Hematopoietic multipotent progenitor cell treated with erythropoietin and hydrocortisone succinate and interleukin-3 and kit ligand, for 8 days (in vitro differentiated cells): ENCODE data around the gene CROCC2.
A peak's percentile ranks its signal among the peaks of the same experiment; 100 is the strongest.

Experiments
- DNase-seq: peaks from one replicate; pipeline ENCODE4 v3.0.0-alpha.2; 2015

Gene CROCC2

DNA sequence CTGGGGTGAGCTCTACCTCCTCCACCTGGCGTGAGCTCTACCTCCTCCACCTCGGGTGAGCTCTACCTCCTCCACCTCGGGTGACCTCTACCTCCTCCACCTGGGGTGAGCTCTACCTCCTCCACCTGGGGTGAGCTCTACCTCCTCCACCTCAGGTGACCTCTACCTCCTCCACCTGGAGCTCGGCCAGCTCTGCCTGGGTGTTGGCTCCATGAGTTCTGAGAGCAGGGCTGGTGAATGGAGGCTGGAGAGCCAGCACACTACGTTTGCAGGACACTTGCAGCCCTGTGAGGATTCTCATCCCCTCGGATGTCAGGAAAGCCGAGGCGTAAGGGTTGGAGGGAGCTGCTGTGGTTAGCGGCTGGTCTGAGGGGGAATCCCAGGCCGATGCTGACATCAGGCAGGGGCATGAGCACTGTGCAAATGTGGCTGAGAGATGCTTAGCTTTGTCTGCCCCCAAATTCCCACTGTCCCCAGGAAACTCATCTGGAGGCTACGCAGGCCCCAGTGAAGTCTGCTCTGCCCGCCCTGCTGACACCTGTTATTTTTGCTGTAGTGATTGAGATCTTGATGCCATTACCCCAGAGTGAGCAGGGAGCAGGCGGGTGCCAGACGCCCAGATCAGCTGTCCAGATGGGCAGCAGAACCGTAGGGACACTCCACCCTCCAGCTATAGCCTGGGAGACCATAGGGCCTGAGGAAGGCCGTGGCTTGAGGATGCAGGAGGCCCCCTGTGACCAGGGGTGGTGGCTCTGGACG lies 3.3 kb downstream of the CROCC2 start:
- DNase-seq, result no peak

GRCh38 chr2:240911641-240912265 lies 5.6 kb downstream of the CROCC2 start:
- no peak for DNase-seq

DNA sequence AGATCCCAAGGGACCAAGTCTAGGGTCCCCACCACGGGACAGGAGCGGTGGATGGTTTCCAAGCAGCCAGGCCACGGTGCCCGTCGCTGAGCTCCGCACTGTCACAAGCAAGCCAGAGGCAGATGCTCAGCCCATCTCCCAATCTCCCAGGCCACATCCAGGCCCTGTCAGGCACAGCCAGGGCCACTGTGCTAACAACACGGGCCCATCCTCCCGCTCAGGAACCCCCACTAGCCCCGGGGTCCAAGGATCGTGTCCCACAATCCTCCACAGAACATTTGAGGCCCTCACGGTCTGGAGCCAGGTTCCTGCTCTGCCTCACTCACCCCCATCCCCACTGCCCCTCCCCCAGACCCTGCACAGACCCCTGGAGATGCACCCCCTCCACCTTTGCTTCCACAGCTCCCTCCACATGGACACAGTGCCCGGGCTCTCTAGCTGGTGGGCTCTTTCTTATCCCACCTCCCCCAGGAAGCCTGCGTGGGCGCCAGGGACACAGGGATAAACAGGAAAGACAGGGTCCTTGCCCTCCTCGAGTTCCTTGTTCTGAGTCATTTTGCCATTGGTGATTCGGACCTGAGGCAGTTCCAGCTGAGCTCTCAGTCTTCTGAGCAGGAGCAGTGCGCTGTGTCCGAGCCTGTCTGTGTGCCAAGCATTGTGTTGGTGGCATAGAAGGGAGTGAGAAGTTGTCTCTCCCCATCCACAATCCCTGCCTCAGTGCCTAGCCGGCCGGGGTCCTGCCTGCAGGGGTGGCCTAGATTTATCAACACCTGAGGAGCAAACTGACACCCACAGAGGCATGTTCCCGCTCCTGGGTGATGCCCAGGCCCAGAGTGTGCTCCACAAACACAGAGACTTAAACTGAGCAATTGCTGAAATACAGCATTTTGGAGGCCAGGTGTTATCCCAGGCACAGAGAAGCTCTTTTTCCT lies 7.0 kb downstream of the CROCC2 start:
- DNase-seq, result no peak

GRCh38 chr2:240913810-240914644 lies 7.9 kb downstream of the CROCC2 start:
- peak; percentile 6 for DNase-seq

- no peak for DNase-seq
These were observed 8.7 kb downstream of the CROCC2 start for GRCh38 chr2:240914645-240915525.

DNA sequence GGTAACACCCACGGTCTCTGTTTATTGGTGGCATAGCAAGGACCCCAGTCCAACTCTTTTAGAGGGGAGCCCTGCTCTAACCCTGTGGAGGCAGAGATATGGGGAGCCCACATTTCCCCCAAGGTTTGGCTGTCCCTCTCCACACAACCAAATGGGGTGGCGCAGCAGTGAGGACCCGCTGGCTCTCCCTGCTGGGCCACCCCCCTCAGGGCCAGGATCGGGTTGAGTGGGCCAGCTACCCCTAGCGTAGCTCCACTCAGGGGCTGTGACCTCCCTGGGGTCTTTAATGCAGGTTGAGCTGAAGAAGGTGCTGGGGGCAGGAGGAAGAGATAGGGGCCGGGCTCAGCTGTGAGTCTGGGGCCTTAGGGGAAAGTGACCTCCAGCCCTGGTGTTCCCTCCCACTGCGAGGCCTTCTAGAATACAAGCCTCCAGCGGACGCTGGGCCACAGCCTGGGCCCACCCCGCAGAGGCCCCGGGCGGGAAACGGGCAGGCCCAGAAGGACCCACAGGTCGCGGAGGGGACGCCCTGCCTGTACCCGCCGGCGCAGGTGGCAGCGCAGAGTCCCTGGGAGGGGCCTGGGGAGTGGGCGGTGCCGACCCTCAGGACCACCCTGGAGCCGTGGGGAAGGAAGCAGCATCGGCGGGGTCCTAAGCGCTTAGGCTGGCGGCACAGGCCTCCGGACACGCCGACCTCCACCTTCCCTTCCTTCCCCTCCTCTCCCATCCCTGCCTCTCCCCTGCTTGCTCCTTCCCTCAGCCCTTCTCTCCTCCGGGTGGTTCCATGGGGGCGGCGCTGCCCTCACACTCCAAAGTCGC lies 9.6 kb downstream of the CROCC2 start:
- DNase-seq, result no peak

GRCh38 chr2:240916571-240917008 lies 10.5 kb downstream of the CROCC2 start:
- DNase-seq, result no peak

- DNase-seq, result no peak
These were observed 11.0 kb downstream of the CROCC2 start for GRCh38 chr2:240917009-240917683.

- no peak for DNase-seq
These were observed 11.6 kb downstream of the CROCC2 start for GRCh38 chr2:240917684-240918257.

- DNase-seq, result no peak
These were observed 12.3 kb downstream of the CROCC2 start for GRCh38 chr2:240918258-240919091.

- DNase-seq, result no peak
These were observed 13.1 kb downstream of the CROCC2 start for GRCh38 chr2:240919161-240919781.

GRCh38 chr2:240919786-240920782 lies 13.9 kb downstream of the CROCC2 start:
- DNase-seq, result no peak

DNA sequence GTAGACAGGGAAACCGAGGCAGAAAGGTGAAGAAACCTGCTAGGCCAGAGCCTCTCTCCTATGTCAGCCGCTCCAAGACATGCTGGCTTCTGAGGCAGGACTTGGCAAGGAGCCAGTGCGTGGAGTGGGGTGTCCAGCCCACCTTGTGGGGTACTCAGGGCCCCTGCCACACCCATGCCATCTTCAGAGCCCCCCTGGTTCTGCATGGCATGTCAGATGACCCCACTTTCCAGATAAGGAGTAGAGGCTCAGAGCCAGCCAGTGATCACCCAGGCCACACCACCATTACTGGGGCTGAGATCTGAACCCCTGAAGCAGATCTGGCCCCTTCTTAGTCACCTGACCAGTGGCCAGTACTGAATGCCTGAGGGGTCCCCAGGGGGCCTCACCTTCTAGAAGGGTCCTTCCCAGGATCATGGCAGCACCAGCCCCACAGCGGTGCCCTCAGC lies 14.7 kb downstream of the CROCC2 start:
- DNase-seq, result no peak

- no peak for DNase-seq
These were observed 15.3 kb downstream of the CROCC2 start for GRCh38 chr2:240921311-240921994.

- DNase-seq, result no peak
These were observed 15.8 kb downstream of the CROCC2 start for GRCh38 chr2:240921995-240922244.

DNA sequence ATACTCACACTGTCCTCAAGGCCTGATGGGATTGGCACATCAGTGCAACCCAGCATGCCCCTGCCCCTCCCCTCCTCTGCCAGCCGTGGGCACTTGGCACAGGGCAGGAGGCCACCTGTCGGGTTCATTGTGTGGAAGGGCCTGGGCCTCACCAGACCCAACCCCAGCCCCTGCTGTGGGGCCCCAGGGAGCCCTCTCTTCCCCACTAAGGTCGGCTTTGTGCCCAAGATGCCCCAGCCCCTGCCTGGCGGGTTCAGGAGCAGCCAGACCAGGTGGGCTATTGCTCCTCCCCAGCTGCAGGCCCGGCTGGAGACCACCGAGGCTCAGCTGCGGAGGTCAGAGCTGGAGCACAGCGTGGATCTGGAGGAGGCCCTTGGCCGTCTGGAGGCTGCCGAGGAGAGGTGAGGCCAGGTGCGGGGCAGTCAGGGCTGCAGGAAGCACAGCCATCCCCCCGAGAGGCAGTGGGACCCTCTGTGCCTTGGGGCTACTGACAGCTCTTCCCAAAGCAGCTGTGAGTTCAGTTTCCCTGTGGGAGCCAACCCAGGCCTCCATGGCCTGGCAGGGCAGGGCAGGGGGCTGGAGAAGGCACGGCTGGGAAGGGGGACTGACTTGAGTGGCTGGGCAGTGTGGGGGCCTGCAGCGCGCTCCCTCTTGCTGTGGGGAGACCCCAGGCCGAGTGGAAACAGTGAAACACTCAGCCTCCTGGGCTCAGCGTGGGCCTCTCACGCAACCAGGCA lies 16.3 kb downstream of the CROCC2 start:
- no peak for DNase-seq
